Stimulated activated naive CD8-positive, alpha-beta T cell treated with anti-CD3 and anti-CD28 coated beads, Interleukin-15, Interleukin-2, amounts not matched to agents 100 ng/mL and 50 ng/mL, for 24 hours (primary cell): Measurements from ENCODE around the gene PAQR8.
"Not testable (repeated sequence)": the region's sequence is repeated elsewhere in the genome, so short reads cannot be mapped to it uniquely, and the experiment has no call there.

Source experiments
- H3K27ac Mint-ChIP-seq: one replicate; pipeline ENCODE4 v1.8.0; 2021; ENCODE audit warnings: mild to moderate bottlenecking, mixed read lengths
- H3K27me3 Mint-ChIP-seq: one replicate; pipeline ENCODE4 v1.8.0; 2021; ENCODE audit warnings: mixed read lengths
- H3K36me3 Mint-ChIP-seq: one replicate; pipeline ENCODE4 v1.8.0; 2021; ENCODE audit warnings: low read depth, mixed read lengths
- H3K4me1 Mint-ChIP-seq: one replicate; pipeline ENCODE4 v1.8.0; 2021; ENCODE audit warnings: low read depth, mixed read lengths
- H3K4me3 Mint-ChIP-seq: one replicate; pipeline ENCODE4 v1.8.0; 2021; ENCODE audit warnings: mild to moderate bottlenecking, mixed read lengths
- H3K9me3 Mint-ChIP-seq: one replicate; pipeline ENCODE4 v1.8.0; 2021; ENCODE audit warnings: mixed read lengths

The PAQR8 gene

GRCh38 chr6:52420668-52421358 is 58.9 kb downstream of the PAQR8 start:
- Mint-ChIP-seq H3K27ac (no peak overlapping the region), H3K9me3 (no peaks in the 10 kb centered on the region), H3K27me3 (no peaks in the 10 kb centered on the region), H3K4me1 (peaks cover 23% of the 10 kb centered on the region), H3K4me3 (no peak overlapping the region), H3K36me3 (no peaks in the 10 kb centered on the region)

- H3K9me3 Mint-ChIP-seq = no peaks in the 10 kb centered on the region
- no peaks in the 10 kb centered on the region for H3K36me3 Mint-ChIP-seq
- H3K4me1 Mint-ChIP-seq = peaks cover 10% of the 10 kb centered on the region
- H3K27ac Mint-ChIP-seq = no peak overlapping the region
- H3K4me3 Mint-ChIP-seq = no peak overlapping the region
- H3K27me3 Mint-ChIP-seq = no peaks in the 10 kb centered on the region
Measured at GRCh38 chr6:52422156-52422555, 60.2 kb downstream of the PAQR8 start.

GRCh38 chr6:52423448-52423847 is 61.5 kb downstream of the PAQR8 start:
- Mint-ChIP-seq H3K9me3 (no peaks in the 10 kb centered on the region), H3K4me3 (no peak overlapping the region), H3K27ac (no peak overlapping the region), H3K4me1 (peaks cover 5% of the 10 kb centered on the region), H3K36me3 (no peaks in the 10 kb centered on the region), H3K27me3 (no peaks in the 10 kb centered on the region)

GRCh38 chr6:52423971-52424381 is 62.0 kb downstream of the PAQR8 start:
- H3K4me1 Mint-ChIP-seq = peaks cover 5% of the 10 kb centered on the region
- H3K27ac Mint-ChIP-seq = no peak overlapping the region
- no peaks in the 10 kb centered on the region for H3K36me3 Mint-ChIP-seq
- H3K27me3 Mint-ChIP-seq = no peaks in the 10 kb centered on the region
- H3K4me3 Mint-ChIP-seq = no peak overlapping the region
- H3K9me3 Mint-ChIP-seq = no peaks in the 10 kb centered on the region

GRCh38 chr6:52424513-52424912 is 62.6 kb downstream of the PAQR8 start:
- Mint-ChIP-seq H3K27me3 (no peaks in the 10 kb centered on the region), H3K27ac (no peak overlapping the region), H3K9me3 (no peaks in the 10 kb centered on the region), H3K36me3 (no peaks in the 10 kb centered on the region), H3K4me3 (no peak overlapping the region), H3K4me1 (no peaks in the 10 kb centered on the region)

- H3K27ac Mint-ChIP-seq = no peak overlapping the region
- H3K36me3 Mint-ChIP-seq = no peaks in the 10 kb centered on the region
- peaks cover 5% of the 10 kb centered on the region for H3K4me1 Mint-ChIP-seq
- no peak overlapping the region for H3K4me3 Mint-ChIP-seq
- H3K9me3 Mint-ChIP-seq = no peaks in the 10 kb centered on the region
- no peaks in the 10 kb centered on the region for H3K27me3 Mint-ChIP-seq
Measured at GRCh38 chr6:52426667-52427066, 64.7 kb downstream of the PAQR8 start.

GRCh38 chr6:52433294-52433693 is 71.3 kb downstream of the PAQR8 start:
- H3K9me3 Mint-ChIP-seq, H3K27ac Mint-ChIP-seq, H3K36me3 Mint-ChIP-seq, H3K4me1 Mint-ChIP-seq, H3K27me3 Mint-ChIP-seq, H3K4me3 Mint-ChIP-seq: not testable (repeated sequence)

- no peaks in the 10 kb centered on the region for H3K27me3 Mint-ChIP-seq
- H3K4me3 Mint-ChIP-seq = no peak overlapping the region
- H3K4me1 Mint-ChIP-seq = peaks cover 5% of the 10 kb centered on the region
- no peaks in the 10 kb centered on the region for H3K9me3 Mint-ChIP-seq
- no peak overlapping the region for H3K27ac Mint-ChIP-seq
- peaks cover 3% of the 10 kb centered on the region for H3K36me3 Mint-ChIP-seq
Measured at GRCh38 chr6:52435345-52435744, 73.4 kb downstream of the PAQR8 start.

- peaks cover 3% of the 10 kb centered on the region for H3K36me3 Mint-ChIP-seq
- H3K4me1 Mint-ChIP-seq = no peaks in the 10 kb centered on the region
- H3K27ac Mint-ChIP-seq = no peak overlapping the region
- H3K9me3 Mint-ChIP-seq = no peaks in the 10 kb centered on the region
- no peaks in the 10 kb centered on the region for H3K27me3 Mint-ChIP-seq
- no peak overlapping the region for H3K4me3 Mint-ChIP-seq
Measured at GRCh38 chr6:52438926-52439325, 77.0 kb downstream of the PAQR8 start.

GRCh38 chr6:52454556-52454955 is 92.6 kb downstream of the PAQR8 start:
- H3K27me3 Mint-ChIP-seq = no peaks in the 10 kb centered on the region
- no peaks in the 10 kb centered on the region for H3K4me1 Mint-ChIP-seq
- H3K36me3 Mint-ChIP-seq = peaks cover 21% of the 10 kb centered on the region
- no peak overlapping the region for H3K4me3 Mint-ChIP-seq
- H3K27ac Mint-ChIP-seq = no peak overlapping the region
- H3K9me3 Mint-ChIP-seq = peaks cover 21% of the 10 kb centered on the region

GRCh38 chr6:52457096-52457495 is 95.1 kb downstream of the PAQR8 start:
- H3K36me3 Mint-ChIP-seq = peaks cover 3% of the 10 kb centered on the region
- H3K4me1 Mint-ChIP-seq = no peaks in the 10 kb centered on the region
- no peak overlapping the region for H3K4me3 Mint-ChIP-seq
- peaks cover 4% of the 10 kb centered on the region for H3K9me3 Mint-ChIP-seq
- no peaks in the 10 kb centered on the region for H3K27me3 Mint-ChIP-seq
- H3K27ac Mint-ChIP-seq = no peak overlapping the region
